AG10803 (cell line): Measurements from ENCODE around the gene TTYH1.

ENCODE experiments used
- DNase-seq: peaks from one replicate; pipeline ENCODE4 v3.0.0; 2010; ENCODE audit warnings: low read depth
- H3K4me3 ChIP-seq: 2 replicates; pipeline ENCODE4 v1.5.1; 2011; ENCODE audit warnings: mild to moderate bottlenecking, low read length, control low read depth
- TF ChIP-seq, protein P1 (sequence below): conservative IDR thresholded peaks from 2 replicates; pipeline ENCODE4 v1.5.1; 2011; ENCODE audit warnings: mild to moderate bottlenecking, low read length, control low read depth, inconsistent platforms

TTYH1 gene

DNA sequence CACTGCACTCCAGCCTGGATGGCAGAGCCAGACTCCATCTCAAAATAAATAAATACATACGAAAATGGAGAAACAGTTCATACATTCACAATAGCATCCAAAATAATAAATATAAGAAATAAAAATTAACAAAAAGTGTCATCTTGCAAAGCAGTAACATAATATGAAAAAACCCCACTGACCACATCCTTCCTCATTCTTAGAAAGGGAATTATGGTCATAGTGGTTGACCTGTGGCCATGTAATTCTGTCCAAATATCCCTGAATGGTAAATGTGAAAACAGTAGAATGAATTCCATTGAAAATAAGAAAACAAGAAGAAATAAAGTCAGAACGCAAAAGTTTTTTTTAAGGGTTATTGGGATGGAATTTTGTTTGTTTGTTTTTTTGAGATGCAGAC, 64.8 kb downstream of the TTYH1 start:
- no peak overlapping the region for H3K4me3 ChIP-seq
- DNase-seq, result no peak
- TF ChIP-seq, protein P1, sequence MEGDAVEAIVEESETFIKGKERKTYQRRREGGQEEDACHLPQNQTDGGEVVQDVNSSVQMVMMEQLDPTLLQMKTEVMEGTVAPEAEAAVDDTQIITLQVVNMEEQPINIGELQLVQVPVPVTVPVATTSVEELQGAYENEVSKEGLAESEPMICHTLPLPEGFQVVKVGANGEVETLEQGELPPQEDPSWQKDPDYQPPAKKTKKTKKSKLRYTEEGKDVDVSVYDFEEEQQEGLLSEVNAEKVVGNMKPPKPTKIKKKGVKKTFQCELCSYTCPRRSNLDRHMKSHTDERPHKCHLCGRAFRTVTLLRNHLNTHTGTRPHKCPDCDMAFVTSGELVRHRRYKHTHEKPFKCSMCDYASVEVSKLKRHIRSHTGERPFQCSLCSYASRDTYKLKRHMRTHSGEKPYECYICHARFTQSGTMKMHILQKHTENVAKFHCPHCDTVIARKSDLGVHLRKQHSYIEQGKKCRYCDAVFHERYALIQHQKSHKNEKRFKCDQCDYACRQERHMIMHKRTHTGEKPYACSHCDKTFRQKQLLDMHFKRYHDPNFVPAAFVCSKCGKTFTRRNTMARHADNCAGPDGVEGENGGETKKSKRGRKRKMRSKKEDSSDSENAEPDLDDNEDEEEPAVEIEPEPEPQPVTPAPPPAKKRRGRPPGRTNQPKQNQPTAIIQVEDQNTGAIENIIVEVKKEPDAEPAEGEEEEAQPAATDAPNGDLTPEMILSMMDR, result no peak

DNA sequence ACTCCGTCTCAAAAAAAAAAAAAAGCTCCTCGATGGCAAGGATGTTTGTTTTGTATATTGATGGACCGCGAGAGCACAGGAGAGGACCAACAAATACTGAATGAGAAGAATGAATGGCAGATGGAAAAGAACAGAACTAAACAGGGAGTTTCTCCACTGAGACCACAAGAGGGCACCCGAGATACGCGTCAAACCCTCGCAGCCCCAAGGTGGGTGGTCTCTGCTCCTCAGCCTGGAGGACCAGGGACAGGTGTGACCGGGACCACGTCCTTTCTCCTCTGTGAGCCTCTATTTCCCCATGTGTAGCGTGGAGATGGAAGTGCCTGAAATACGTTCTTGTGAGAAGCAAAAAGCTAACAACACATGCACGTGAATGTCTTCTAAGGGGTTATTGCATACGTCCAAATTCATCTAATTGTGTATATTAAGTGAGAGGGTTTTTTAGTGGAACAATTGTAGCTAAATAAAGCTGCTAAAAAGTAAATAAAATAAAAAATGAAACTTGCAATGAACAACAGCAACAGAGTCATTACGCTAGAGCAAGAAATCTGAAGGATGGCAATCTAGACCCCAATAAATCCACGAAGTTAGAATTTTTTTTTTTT, 66.2 kb downstream of the TTYH1 start:
- TF ChIP-seq, protein P1, result peak; percentile 76
- H3K4me3 ChIP-seq, result no peak overlapping the region
- DNase-seq, result peak; percentile 41

DNA sequence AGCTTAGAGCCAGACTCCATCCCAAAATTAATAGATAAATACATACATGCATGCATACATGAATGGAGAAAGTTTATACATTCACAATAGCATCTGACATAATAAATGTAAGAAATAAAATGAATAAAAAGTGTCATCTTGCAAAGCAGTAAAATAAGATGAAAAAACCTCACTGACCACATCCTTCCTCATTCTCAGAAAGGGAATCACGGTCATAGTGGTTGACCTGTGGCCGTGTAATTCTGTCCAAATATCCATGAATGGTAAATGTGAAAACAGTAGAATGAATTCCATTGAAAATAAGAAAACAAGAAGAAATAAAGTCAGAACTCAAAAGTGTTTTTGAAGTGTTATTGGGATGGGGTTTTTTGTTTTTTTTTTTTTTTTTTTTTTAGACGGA, 67.6 kb downstream of the TTYH1 start:
- H3K4me3 ChIP-seq, result no peak overlapping the region
- TF ChIP-seq, protein P1, result no peak
- DNase-seq, result no peak

DNA sequence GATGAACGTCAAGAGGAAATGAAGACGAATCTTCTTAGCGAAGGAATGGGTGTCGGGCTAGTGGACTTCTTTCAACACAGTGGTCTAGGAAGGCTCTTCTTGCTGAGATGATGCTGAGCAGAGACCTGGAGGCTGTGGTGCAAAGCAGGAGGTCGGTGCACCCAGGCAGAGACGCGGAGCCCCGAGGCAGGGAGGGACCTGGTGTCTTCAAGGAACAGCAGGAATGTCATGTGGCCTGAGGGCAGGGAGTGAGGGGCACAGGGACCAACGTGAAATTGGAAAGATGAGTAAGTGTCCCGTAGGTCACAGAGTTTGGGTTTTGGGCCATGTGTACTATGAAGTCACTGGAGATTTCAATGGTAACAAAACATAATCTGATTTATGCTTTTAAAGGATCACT, 69.2 kb downstream of the TTYH1 start:
- TF ChIP-seq, protein P1, result no peak
- DNase-seq, result no peak
- H3K4me3 ChIP-seq, result no peak overlapping the region

DNA sequence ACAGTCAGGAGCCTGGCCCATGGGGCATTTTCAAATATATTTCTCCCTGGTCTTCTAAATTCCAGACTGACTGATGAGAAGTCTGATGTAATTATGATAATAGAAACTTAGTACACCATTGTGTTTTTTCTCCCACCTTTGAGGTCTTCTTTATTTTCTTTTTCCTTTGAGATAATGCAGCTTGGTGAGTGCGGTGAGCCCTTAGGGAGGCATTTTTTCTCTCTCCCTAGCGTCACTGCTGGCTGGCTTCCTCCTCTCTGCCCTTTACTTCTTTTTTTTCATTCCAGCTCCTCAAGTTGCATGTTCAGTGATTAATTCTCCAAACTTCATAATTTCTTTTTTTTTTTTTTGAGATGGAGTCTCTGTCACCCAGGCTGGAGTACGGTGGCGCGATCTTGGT, 70.6 kb downstream of the TTYH1 start:
- TF ChIP-seq, protein P1, result no peak
- no peak for DNase-seq

More for the DNA sequence above, 70.6 kb downstream of the TTYH1 start:
- no peak overlapping the region for H3K4me3 ChIP-seq
